K562 (cell line): ENCODE results near the gene PCSK7. TPM values are rescaled to one million over a fixed set of nuclear protein-coding genes. Genes with fewer than 3 reads are reported as not detected.
A peak's percentile ranks its signal among the peaks of the same experiment; 100 is the strongest.

Source experiments
- ATF1 ChIP-seq, 2 experiments: fragments of 450-650 bp in 1 of 2; IDR thresholded peaks; 2 replicates each; pipeline ENCODE4 v1.6.1; 2016; ENCODE audit warnings: missing compliant biosample characterization in 1 of 2, missing genetic modification characterization in 1 of 2
- C11orf30 ChIP-seq: fragments of 450-650 bp; IDR thresholded peaks from 2 replicates; pipeline ENCODE4 v1.6.1; 2016; ENCODE audit warnings: low read depth, mild to moderate bottlenecking
- CCNT2 ChIP-seq: IDR thresholded peaks from 2 replicates; pipeline ENCODE4 v1.6.1; 2011; ENCODE audit warnings: borderline replicate concordance, low read depth, mild to moderate bottlenecking, moderate library complexity, mixed read lengths, low read length; ENCODE audit not compliant: insufficient read length; ENCODE audit errors: extremely low read depth
- CREB1 ChIP-seq, 2 experiments: sonication (generic) in 1 of 2; formaldehyde crosslinking in 1 of 2; IDR thresholded peaks; 2 replicates each; pipeline versions ENCODE4 v1.6.1 to v1.8.0; 2012 to 2022; ENCODE audit warnings: inconsistent platforms in 1 of 2, mild to moderate bottlenecking in 1 of 2, missing genetic modification reagents in 1 of 2, moderate library complexity in 1 of 2
- DDX20 ChIP-seq: fragments of 450-650 bp; IDR thresholded peaks from 2 replicates; pipeline ENCODE4 v1.6.1; 2016; ENCODE audit warnings: missing genetic modification characterization, low read depth, mild to moderate bottlenecking, missing compliant biosample characterization, moderate library complexity
- E2F6 ChIP-seq, 2 experiments: IDR thresholded peaks; 2 replicates each; pipeline ENCODE4 v1.6.1; 2011; ENCODE audit warnings: borderline replicate concordance in 1 of 2, control low read depth in 1 of 2, low read depth in 1 of 2, low read length in 1 of 2, mild to moderate bottlenecking in 1 of 2, mixed read lengths in 1 of 2, moderate library complexity in 1 of 2; ENCODE audit not compliant: insufficient read depth in 1 of 2, insufficient read length in 1 of 2, poor library complexity in 1 of 2, severe bottlenecking in 1 of 2; ENCODE audit errors: extremely low read depth in 1 of 2
- EZH2 ChIP-seq: IDR thresholded peaks from 2 replicates; pipeline ENCODE4 v1.6.1; 2012; ENCODE audit warnings: low read depth, mild to moderate bottlenecking, inconsistent platforms, low read length, borderline replicate concordance
- FOXP4 ChIP-seq: sonication (generic); formaldehyde crosslinking; IDR thresholded peaks from 2 replicates; pipeline ENCODE4 v1.8.0; 2022; ENCODE audit warnings: mild to moderate bottlenecking, missing genetic modification reagents, borderline replicate concordance
- HDAC2 ChIP-seq: fragments of 450-650 bp; IDR thresholded peaks from 2 replicates; pipeline ENCODE4 v1.6.1; 2016; ENCODE audit warnings: mild to moderate bottlenecking
- MXI1 ChIP-seq: IDR thresholded peaks from 2 replicates; pipeline ENCODE4 v1.6.1; 2011; ENCODE audit warnings: low read depth, mild to moderate bottlenecking, improper control_type of control experiment, low read length
- NONO ChIP-seq, 2 experiments: fragments of 200-400 bp in 1 of 2; fragments of 450-650 bp in 1 of 2; formaldehyde crosslinking in 1 of 2; IDR thresholded peaks; 2 replicates each; pipeline ENCODE4 v1.6.1; 2017; ENCODE audit warnings: low read depth in 2 of 2, mild to moderate bottlenecking in 2 of 2, moderate library complexity in 2 of 2, low read length in 1 of 2
- PHF8 ChIP-seq: fragments of 200-600 bp; sonication (generic); IDR thresholded peaks from 2 replicates; pipeline ENCODE4 v1.6.1; 2012; ENCODE audit warnings: mixed run types, mild to moderate bottlenecking, inconsistent platforms, low read length, moderate library complexity, borderline replicate concordance
- POLR2A ChIP-seq: fragments of 450-650 bp; conservative IDR thresholded peaks from 2 replicates; pipeline ENCODE4 v1.6.1; 2016
- SMC3 ChIP-seq: conservative IDR thresholded peaks from 2 replicates; pipeline ENCODE4 v1.6.1; 2011; ENCODE audit warnings: low read depth, low read length, improper control_type of control experiment; ENCODE audit not compliant: insufficient read depth
- SREBF2 ChIP-seq: sonication (generic); formaldehyde crosslinking; IDR thresholded peaks from 2 replicates; pipeline ENCODE4 v1.4.0; 2020; ENCODE audit warnings: mild to moderate bottlenecking, missing genetic modification reagents
- TCF7L2 ChIP-seq: fragments of 150-350 bp; IDR thresholded peaks from 2 replicates; pipeline ENCODE4 v1.6.1; 2016; ENCODE audit warnings: low read depth, mild to moderate bottlenecking, low read length, moderate library complexity
- UBTF ChIP-seq, 2 experiments: IDR thresholded peaks; 2 replicates each; pipeline ENCODE4 v1.6.1; 2012; ENCODE audit warnings: improper control_type of control experiment in 2 of 2, low read depth in 2 of 2, low read length in 2 of 2, borderline replicate concordance in 1 of 2
- ZNF165 ChIP-seq: fragments of 250-450 bp; sonication (Bioruptor Pico); IDR thresholded peaks from 2 replicates; pipeline ENCODE4 v1.4.0; 2020; ENCODE audit warnings: borderline replicate concordance
- ZNF668 ChIP-seq: fragments of 250-450 bp; sonication (Bioruptor Pico); IDR thresholded peaks from 2 replicates; pipeline ENCODE4 v1.8.0; 2022; ENCODE audit warnings: mild to moderate bottlenecking, inconsistent platforms
- polyA plus RNA-seq, 8 experiments: library from polyadenylated mRNA; depleted of rRNA in 4 of 8; stranded (reverse) in 5 of 8; unstranded in 3 of 8; fragments of >200 nt; fragmentation: Nextera tagmentation in 2 of 8; fragmentation: Illumina TruSeq in 1 of 8; extraction: Ambion mirVana in 2 of 8; extraction: Trizol in 1 of 8; gene quantifications; 2 replicates each; pipeline versions ENCODE4 v1.2.1 to v1.2.3, GENCODE V29; 2011 to 2014; ENCODE audit warnings: inconsistent platforms in 1 of 8, missing spikeins in 1 of 8
- total RNA-seq, 7 experiments: library from RNA; depleted of rRNA in 6 of 7; stranded (reverse); fragments of >200 nt in 6 of 7; fragmentation: Illumina TruSeq in 2 of 7; extraction: Trizol in 2 of 7; gene quantifications; 2 replicates each; pipeline versions ENCODE4 v1.2.1 to v1.2.3, GENCODE V29; 2011 to 2021; ENCODE audit warnings: low replicate concordance in 1 of 7

Gene PCSK7
- total and polyA plus RNA-seq, 9 of the 15 experiments (the other 6 are each of a cell fraction or from before 2014, with no cell fraction given), result 3.1 to 29.2 (median 15.6) TPM

DNA sequence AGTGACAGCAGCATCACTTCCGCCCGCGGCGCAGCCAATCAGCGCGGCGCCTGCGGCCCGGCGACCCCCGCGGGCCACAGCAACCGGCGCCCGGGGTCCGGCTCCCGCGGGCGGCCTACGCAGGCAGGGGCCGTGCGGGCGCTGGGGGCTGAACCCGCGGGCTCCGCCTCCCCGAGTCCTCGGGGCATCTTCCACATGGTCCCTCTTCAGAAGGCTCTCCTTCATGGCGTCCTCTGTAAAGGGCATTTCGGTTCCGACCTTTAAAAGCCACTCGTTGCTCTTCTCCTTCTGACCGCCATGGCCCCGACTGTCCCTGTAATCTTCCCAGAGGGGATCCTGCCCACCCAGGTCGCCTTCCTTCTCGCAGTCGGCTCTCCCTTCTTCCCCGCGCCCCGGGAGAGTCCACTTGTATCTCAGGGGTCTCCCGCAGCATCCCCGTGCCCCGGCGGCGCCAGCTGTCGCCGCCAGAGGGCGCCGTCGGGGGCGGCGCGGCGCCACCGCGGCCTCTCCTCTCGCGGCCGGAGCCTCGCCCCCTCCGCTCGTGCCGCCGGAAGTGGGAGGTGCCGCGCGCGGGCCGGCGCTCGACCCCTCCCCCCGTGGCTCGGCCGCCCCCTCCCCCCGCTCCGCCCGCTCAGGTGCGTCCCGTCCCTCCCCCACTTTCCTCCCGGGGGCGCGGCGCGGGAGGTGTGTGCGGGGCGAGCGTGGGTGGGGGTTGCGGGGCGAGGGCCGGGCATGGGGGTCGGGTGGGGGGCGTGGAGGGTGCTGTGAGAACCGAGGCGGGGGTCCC is 412 bp upstream of the PCSK7 start, which contains the start of gene RNF214 (continued):
- TF ChIP-seq FOXP4 (CRISPR knock-in tag) (no peak), DDX20 (tag) (no peak), EZH2 (no peak), ZNF668 (CRISPR knock-in tag) (0 out of 2 replicates have a peak, but pooled peaks have one; percentile 55), ZNF165 (no peak), TCF7L2 (peak; percentile 48; the same call in 1 of the 2 replicates), NONO (IDR thresholded peaks at IDR 0.05; ENCODE audit: low read depth in 2 of 2, low read length in 1 of 2) (0 out of 4 replicates have a peak, but pooled peaks of 1 of the 2 experiments have one; percentile 45), PHF8 (peak; percentile 86), POLR2A (peak; percentile 83), E2F6 (IDR thresholded peaks at IDR 0.05; ENCODE audit: borderline replicate concordance in 1 of 2, extremely low read depth in 1 of 2, insufficient read depth in 1 of 2, insufficient read length in 1 of 2, low read depth in 1 of 2, low read length in 1 of 2, poor library complexity in 1 of 2, severe bottlenecking in 1 of 2) (peak in 1 of 2 experiments; percentile 25), C11orf30 (peak; percentile 51; the same call in 1 of the 2 replicates), HDAC2 (peak; percentile 26; the same call in 1 of the 2 replicates), ATF1 (CRISPR knock-in tag; IDR thresholded peaks at IDR 0.05) (no peak), ATF1 (tag; IDR thresholded peaks at IDR 0.05) (peak; percentile 63; the same call in 1 of the 2 replicates), SREBF2 (CRISPR knock-in tag) (no peak), CCNT2 (peak; percentile 65), CREB1 (IDR thresholded peaks at IDR 0.05) (0 out of 2 replicates have a peak, but pooled peaks have one; percentile 13), CREB1 (CRISPR knock-in tag; IDR thresholded peaks at IDR 0.05) (no peak), UBTF (IDR thresholded peaks at IDR 0.05; ENCODE audit: borderline replicate concordance in 1 of 2, low read depth in 2 of 2, low read length in 2 of 2) (no peak), MXI1 (no peak), SMC3 (peak; percentile 40; the same call in 1 of the 2 replicates)
